Fibroblast of pulmonary artery (primary cell): ENCODE measurements around the gene ACADL.

Source experiments
- DNase-seq: peaks from one replicate; pipeline ENCODE4 v3.0.0-alpha.2; 2010; ENCODE audit warnings: low read depth
- H3K4me3 ChIP-seq: replicated peaks from 2 replicates; pipeline ENCODE4 v1.5.1; 2011; ENCODE audit warnings: low read depth, mild to moderate bottlenecking, control low read depth, low read length, moderate library complexity
- TF ChIP-seq, protein P1 (sequence below): IDR thresholded peaks from 2 replicates; pipeline ENCODE4 v1.5.1; 2011; ENCODE audit warnings: mild to moderate bottlenecking, control low read depth, low read length, inconsistent platforms; ENCODE audit errors: missing control alignments

The ACADL gene

DNA sequence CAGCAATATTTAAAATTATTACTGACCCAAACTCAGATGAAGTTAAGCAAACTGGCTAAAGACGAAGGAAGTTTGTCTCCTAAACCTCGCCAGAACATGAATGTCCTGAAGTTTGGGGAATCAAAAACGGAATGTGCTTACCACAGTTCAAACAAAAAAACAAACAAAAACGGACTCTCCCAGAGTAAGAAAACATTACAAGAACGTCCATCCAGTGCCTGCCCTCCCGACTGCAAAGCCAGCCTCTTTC is 55.1 kb downstream of the ACADL start:
- H3K4me3 ChIP-seq = peak overlapping the region; percentile 66
- no peak for DNase-seq
- TF ChIP-seq, protein P1, sequence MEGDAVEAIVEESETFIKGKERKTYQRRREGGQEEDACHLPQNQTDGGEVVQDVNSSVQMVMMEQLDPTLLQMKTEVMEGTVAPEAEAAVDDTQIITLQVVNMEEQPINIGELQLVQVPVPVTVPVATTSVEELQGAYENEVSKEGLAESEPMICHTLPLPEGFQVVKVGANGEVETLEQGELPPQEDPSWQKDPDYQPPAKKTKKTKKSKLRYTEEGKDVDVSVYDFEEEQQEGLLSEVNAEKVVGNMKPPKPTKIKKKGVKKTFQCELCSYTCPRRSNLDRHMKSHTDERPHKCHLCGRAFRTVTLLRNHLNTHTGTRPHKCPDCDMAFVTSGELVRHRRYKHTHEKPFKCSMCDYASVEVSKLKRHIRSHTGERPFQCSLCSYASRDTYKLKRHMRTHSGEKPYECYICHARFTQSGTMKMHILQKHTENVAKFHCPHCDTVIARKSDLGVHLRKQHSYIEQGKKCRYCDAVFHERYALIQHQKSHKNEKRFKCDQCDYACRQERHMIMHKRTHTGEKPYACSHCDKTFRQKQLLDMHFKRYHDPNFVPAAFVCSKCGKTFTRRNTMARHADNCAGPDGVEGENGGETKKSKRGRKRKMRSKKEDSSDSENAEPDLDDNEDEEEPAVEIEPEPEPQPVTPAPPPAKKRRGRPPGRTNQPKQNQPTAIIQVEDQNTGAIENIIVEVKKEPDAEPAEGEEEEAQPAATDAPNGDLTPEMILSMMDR = no peak

DNA sequence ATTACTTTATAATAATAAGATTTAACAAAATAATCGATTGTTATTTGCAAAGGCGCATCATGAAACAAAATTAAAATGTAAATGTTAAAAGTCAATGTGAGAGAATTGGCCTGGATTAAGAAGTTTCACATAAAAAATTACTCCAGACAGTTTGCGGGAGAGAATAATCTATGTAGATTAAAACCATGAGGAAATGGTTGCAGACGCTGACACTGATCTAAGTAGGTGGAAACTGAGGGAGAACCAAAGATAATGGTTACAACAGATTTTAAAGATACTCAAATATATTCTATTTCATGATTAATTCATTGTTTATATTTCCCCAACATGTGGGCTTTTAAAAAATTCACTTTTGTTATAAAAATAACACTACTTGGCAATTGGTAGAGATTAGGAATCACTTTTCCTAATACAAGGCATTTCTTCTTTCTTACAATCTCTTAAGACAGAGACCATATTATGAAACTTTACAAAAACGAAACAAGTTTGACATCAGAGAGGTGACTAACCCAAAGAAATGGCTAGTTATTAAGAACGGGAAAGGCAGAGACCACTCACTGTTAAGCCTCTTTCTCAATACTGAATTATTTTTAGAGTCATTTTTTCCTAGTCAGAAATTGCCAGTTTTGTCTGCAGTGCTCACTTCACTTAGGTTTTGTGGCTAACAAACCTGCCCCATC is 55.6 kb downstream of the ACADL start:
- TF ChIP-seq, protein P1 = no peak
- DNase-seq = peak; percentile 82
- peak overlapping the region; percentile 66 for H3K4me3 ChIP-seq

DNA sequence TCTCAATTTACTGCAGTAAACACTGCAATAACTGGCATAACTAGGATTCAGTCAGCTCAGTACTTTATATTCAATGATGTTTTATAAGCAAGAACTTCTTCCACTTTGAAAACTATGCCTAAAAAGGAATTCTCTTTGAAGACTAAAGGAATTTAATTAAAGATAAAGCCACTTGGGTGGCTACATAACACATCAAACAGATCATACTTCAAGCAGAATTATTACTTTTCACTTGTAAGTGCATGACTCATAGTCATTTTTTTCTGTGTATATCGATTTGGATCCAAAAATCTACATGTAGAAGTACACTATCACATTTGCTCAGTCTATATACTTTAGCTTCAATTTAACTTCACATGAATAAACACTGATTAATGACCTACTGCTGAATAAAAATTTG is 58.0 kb downstream of the ACADL start:
- no peak overlapping the region for H3K4me3 ChIP-seq
- TF ChIP-seq, protein P1 = no peak

DNA sequence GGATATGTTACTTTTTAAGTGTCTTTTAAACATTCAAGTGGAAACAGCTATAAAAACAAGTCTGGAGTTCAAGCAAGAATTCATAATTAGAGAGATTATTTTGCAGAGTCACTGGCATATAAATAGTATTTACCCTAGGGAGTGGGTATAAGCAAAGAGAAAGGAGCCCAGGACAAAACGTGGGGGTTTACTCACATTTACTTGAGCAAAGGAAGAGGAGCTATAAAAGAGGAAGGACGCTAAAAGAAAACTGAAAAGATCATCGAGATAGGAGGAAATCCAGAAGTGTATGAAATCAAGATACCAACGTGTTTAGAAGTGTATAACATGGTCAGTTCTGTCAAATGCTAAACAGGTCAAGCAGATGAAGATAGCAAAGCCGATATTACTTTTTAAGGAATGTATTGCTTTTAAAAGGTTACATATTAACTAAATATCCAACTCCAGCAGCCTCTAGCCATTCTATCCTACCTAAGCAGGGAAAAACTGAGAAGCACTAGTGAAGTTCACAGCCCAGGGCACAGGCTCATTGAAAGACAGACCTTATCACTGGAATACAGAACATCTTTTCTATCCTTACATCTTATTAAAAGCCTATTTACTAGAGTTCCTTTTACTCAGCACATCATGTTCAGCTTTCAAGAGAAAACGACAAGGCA is 62.7 kb downstream of the ACADL start:
- TF ChIP-seq, protein P1 = no peak
- DNase-seq = no peak
- H3K4me3 ChIP-seq = no peak overlapping the region

More for the DNA sequence above, 58.0 kb downstream of the ACADL start:
- peak; percentile 5 for DNase-seq

DNA sequence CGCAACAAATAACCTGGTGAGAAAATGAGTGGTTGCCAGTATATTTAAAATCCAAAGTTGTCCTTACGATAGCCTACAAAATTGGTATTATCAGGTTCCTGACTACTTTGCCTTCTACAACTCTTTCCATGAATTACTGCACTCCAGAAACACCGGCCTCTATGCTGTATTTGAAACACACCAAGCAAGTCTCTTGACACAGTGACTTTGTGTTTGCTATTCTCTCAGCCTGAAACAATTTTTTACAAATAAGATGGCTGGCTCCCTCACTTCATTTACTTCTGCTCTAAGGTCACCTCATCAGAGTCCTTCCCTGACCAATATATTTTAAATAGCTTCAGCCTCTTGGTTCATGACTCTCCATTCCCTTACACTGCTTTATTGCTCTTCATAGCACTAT is 66.2 kb downstream of the ACADL start:
- H3K4me3 ChIP-seq = no peak overlapping the region
- TF ChIP-seq, protein P1 = no peak
- no peak for DNase-seq

DNA sequence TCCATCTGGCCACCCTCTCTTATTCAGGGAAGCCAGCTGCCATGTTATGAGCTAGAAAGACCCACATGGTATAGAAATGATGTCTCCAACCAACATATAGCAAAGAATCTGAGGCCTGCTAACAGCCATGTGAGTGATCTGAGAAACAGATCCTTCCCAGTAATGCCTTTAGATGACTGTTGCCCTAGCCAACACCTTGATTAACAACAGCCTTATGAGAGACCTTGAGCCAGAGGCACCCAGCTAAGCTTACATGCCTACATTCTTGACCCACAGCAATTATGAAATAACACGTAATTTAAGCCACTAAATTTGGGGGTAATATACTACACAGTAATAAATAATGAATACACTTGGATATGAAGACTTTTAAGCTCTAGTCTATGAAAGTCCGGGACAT is 67.0 kb downstream of the ACADL start:
- H3K4me3 ChIP-seq = no peak overlapping the region
- no peak for DNase-seq
- TF ChIP-seq, protein P1 = no peak

DNA sequence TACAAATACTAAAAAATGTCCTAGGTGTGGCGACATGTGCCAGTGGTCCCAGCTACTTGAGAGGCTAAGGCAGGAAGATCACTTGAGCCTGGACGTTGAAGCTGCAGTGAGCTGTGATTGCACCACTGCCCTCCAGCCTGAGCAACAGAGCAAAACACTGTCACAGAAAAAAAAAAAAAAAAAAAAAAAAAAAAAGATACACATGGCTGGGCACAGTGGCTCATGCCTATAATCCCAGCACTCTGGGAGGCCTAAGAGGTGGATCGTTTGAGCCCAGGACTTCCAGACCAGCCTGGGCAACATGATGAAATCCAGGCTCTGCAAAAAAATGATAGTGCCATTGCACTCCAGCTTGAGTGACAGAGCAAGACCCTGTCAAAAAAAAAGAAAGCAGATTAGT is 67.7 kb downstream of the ACADL start:
- H3K4me3 ChIP-seq = no peak overlapping the region
- TF ChIP-seq, protein P1 = no peak
- no peak for DNase-seq
